Measurements from ENCODE around the gene POLE.
"Not testable (repeated sequence)": the region's sequence is repeated elsewhere in the genome, so short reads cannot be mapped to it uniquely, and the experiment has no call there.

Gene POLE

DNA sequence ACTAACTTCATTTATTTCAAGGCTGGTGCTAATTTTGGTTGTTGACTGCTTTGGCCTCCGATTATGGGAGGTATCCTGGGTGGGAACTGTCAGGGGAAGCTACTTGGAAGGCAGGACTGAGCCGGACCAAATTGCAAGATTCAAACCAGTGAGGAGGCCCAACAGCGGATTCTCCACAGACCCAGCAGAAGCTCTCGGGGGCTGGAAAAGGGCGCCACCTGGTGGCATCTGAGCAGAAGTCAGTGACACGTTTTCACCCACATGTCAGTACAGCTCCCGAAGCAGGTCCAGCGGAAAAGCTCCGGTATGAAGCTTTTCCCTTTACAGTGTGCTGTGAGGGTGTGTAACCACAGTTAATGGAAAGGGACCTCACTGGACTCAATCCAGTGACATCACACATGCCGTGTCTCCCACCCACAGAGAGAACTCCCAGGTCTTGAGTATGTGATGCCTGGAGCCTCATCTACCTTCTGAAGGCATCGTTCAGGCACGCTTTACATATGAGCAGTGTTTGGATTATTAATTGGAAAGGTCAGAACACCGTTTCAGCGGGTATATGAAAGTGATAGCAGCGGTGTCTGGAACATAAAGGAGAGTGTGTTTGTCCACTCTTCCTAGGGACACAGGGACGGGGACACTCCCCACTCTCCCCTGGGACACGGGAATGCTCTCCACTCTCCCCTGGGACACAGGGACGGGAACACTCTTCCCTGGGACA is 72.1 kb downstream of the POLE start:
- peak; percentile 31 for DNase-seq (ENCODE audit: low read depth)

DNA sequence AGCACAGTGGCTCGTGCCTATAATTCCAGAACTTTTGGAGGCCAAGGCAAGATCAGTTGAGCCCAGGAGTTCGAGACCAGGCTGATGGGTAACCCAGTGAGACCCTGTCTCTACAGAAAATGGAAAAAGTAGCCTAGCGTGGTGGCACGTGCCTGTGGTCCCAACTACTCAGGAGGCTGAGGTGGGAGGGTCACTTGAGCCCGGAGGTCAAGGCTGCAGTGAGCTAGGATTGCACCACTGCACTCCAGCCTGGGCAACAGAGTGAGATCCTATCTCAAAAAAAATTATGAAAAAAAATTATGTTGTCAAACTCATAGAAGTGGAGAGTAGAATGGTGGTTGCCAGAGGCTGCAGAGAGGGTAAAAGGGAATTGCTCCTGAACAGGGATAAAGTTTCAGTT is 73.1 kb downstream of the POLE start:
- DNase-seq (ENCODE audit: low read depth) = no peak

DNA sequence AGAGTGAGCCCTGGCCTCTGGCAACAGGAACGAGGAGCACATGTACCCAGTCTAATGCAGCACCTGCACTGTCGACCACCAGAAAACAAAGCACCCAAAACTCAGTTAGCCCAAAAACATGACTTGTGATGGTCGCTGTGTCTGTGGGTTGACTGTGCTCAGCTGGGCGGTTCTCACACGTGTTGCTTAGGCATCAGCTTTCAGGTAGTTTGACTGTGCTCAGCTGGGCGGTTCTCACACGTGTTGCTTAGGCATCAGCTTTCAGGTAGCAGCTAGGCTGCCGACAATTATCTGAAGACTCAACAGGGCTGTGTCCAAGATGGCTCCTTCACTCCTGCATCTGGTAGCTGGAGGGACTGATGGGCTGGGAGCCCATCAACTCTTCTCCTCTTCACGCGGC is 75.5 kb downstream of the POLE start:
- DNase-seq (ENCODE audit: low read depth) = no peak

DNA sequence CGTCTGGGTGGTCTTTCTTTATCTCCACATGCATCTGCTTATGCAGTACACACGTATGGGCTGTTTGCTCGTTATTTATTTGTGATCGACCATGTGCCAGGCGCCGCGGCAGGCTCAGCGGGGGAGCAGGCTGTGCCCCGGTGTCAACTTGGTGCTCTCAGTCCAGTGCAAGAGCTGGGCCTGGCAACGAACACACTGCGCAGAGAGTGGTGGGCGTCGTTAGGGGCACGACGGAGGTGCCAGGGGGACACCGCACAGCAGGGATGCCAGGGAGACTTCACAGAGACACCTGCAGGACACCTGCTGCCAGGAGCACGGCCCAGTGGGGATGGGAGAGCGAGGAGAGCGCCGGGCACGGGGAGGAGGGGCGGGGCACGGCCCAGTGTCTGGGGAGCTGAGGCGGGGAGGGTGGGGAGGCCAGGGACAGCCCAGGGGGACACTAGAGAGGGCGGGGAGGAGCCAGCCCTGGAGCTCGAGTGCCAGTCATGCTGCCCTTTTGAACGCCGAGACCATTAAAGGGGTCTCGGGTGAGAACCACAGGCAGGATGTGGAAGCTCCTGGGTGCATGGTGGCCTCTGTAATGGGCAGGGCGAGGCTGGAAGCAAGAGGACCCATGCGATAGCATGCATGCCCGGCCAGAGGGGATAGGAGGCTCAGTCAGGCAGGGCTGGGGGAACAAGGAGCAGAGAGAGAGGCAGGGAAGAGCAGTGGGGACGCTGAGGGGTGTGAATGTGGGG is 76.1 kb downstream of the POLE start:
- DNase-seq (ENCODE audit: low read depth) = no peak

DNA sequence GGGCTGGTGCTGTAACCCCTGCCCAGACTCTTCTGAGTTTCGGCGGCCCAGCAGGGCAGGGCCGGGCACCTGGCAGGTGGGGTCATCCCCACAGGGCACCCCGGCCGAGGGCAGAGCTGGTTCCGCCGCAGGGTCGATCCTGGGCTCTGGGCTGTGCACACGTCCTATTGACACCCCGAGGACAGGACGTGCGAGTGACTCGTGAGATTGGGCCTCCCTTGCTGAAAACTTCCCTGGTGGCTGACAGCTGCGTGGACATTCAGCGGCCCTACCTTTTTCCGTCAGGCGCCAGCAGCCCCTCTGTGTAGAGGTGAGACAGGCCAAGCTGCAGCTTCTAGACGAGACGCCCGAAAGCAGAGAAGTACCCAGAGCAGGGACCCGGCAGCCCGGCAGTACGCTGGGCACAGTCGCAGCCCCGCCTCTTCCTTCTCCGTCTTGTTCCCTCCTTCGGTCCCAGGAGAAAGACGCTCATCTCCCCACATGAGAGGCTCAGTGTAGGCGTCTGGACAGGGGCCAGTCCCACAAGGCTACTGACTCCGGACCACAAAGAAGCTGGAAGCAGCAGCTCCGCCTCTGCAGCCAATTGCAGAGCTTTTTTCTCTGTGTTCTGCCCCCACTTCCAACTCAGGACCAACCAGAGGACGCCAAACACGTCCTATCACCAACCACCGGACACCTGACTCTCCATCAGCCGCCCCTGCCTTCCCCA is 76.9 kb downstream of the POLE start, which contains the start of gene LRCOL1:
LRCOL1 (minus strand) TSS at position 532 of the 709 bp plus-strand sequence. CDS start 4,331 bp downstream, outside the sequence.
- no peak for DNase-seq (ENCODE audit: low read depth)

DNA sequence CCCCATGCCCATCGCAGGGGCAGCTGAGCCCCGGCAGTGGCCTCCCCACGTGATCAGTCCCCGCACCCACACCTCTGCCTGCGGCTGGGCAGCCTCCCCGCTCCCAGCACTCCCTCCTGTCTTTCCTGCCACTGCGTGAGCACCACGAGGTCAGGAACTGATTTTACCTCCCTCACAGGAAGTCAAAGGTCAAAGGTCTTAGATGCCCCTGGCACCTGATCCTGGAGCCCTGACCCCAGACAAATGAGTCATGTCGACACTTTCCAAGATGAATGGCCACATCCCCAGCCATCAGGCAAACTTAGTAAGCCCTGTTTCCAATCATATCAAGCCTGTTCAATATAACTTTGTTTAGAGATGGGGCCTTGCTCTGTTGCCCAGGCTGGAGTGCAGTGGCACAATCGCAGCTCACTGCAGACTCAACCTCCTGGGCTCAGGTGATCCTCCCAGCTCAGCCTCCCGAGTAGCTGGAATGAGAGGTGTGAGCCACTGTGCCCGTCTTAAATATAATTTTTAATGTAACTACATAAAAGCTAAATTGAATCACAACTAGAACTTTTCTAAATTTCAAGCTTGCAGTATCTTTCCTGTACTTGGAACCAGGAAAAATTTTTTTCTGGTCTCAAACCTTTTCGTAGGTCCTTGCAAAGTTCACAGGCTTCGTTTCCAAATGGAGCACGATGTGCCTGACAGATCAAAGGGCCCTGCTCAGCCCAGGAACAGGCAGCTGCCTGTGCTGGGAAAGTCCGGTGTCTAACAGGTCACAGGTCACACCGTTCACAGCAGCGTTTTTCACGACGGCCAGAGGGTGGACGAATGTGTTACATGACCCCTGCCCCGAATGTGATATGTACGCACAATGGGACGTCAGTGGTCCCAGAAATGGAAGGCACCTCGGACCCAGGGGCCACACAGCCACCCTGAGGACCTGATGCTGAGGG is 78.6 kb downstream of the POLE start:
- DNase-seq (ENCODE audit: low read depth) = no peak

DNA sequence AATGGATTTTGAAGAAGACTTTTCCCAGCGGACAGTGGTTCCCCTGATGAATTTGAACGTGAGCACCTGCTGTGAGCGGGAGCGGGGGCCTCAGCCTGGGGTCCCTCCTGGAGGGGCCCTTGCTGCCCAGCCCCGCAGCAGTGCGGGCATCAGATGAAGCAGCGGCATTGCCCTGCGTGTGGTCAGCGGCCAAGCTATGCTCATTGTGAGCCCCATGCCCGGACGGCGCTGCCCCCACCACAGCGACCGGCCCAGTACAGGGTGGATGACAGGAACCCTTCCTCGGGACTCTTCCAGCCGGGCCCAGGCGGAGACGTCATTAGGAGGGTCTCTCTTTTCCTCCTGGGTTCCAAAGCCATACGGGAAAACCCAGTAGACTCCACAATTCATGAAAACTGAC is 80.2 kb downstream of the POLE start:
- DNase-seq (ENCODE audit: low read depth) = no peak

DNA sequence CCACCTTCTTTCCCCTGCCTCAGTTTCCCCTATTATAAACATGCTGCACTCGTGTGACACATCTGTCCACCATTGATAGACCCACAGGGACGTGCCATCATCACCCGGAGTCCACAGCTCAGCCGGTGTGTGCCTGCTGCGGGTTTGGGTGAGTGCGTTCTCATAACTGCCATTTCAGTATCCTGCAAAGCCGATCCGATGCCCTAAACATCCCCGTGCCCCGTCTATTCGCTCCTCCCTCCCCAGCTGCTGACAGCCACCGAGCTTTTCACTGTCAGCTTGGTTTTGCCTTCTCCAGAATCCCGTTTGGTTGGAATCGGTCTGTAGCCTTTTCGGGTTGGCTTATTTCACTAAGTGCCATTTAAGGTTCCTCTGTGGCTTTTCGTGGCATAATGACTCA is 80.7 kb downstream of the POLE start:
- DNase-seq (ENCODE audit: low read depth) = no peak

DNA sequence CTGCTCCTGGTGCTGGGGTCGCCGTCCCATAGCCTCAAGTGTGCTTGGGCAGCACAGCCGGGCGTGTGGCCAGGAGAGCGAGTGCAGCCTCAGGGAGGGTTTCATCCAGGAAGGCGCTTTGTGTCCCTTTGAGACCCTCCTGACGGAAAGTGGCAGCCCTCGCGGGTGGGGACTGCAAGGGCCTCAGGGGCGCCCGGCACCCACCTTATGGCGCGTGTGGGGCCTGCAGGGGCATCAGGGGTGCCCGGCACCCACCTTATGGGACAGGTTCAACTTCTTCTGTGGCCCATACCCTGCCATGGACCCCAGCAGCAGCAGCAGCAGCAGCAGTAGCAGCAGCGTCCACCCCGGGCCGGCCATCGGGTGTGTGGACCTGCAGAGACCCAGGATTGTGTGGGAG is 81.2 kb downstream of the POLE start:
- no peak for DNase-seq (ENCODE audit: low read depth)

DNA sequence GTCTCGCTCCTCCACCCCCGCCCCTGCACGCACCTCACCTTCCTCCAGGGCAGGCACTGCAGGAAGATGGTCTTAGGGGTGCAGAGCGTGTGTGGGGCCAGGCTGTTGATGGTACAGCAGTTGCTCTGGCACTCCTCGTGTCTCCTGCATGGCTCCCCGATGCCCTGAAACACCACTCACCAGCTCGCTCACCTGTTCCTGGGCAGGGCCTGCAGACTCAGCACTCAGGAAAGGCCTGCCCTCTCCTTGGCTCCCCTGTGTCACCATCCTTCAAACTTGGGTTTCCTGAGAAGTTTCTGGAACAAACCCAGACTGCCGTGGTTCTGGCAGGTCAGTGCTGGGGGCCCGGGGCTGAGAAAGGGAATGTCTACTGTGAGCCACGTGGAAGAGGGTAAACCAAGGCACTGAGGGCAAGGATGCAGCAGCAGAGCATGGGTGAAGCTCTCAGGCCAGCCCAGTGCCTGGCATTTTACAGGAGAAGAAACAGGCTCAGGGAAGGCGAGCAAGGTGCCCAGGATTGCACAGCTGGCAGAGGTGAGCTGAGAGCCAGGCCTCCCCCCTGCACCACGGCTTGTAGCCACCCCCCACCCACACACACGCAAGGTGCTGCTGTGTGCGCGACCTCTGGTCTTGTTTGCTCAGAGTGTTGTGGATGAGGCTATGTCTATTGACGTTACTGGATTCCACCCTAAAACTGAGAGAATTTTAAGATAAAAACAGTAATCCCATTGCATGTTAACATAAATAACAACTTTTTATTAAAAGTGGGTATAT is 82.3 kb downstream of the POLE start:
- DNase-seq (ENCODE audit: low read depth) = no peak

DNA sequence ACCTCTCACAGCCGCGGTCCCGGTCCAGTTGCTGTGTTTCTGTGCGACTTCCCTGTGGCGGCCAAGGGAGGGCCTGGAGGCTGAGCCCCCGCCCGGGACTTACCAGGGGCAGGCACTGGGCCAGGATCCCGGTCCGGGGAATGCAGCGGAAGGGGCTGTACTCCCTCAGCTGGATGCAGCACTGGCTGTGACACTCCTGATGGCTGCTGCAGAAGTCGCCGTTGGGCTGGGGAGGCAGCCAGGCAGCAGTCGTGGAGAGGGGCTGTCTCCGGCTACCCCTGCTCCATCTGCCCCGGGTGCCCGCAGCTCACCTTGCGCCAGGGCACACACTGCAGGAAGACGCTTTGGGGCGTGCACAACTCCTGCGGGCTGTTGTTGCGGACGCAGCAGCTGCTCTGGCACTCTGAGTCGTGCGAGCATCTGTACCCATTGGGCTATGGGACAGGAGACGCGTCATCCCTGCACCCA is 83.0 kb downstream of the POLE start:
- DNase-seq (ENCODE audit: low read depth) = no peak

DNA sequence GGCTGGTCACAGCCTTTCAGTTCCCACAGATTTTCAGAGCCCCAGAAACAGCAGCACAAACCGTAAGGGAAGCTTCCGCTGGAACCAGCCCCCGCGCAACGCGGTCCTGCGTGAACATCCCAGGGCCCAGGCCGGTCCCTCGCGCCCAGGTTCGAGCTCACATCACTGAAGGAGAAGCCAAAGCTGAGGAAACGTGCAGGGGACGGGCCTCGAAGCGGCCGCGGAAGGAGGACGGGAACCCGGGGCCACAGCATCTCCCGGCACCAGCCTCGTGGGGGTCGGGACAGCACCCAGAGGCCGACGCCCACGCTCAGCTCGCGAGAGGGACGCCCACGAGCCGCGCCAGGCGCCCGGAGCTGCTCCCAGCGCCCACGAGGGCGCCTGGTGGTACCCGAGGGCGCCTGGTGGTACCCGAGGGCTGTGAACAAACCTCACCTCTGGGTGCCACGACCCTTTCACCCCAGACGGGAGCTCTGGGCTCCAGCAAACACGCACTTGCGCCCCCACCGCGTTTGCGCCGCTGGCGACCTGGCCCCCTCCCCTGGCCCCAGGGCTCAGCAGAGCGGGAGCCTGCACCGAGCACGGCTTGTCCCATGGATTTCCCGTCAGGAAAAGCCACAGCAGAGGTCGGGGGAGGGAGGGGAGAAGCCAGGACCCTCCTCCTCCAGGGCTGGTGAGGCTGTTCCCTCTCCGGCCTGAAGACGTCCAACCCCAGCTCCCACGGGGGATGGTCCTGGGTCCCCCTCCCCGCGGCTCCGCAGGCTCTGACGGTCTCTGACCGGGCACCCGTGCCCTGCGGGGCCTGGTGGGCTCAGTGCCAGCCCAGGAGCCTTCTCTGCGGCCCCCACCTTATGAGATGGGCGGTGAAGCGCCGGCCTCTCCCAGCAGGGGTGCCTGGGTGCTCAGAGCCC is 83.6 kb downstream of the POLE start:
- no peak for DNase-seq (ENCODE audit: low read depth)

DNA sequence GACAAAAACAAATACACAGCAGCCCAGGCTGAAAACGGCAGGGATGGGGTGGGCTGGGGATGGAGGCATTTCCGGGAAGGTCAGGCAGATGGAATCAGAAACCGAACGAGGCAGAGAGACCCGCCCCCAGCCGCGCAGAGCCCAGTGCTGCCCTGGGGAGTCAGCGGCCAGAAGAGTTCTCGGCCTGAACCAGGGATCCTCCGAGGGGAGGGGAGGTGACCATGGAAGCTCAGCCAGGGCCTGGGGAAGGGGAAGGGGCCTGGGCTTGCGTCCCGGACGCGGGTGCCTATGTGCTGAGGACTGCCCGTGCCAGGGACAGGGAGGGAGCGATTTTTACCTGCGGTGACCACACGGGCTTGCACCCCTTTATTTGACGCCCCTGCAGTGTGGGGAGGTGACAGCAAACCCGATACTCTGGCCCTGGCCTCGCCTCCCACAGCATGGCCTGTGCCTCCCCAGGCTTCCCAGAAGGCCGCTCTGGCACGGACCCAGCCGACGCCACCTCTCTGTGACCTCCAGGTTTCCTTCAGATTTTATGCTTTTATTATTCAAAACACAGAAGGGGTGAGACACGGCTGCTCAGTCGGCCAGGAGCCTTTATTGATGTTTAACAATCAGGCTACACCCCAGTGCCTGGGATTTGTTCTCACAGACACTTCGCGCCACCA is 84.4 kb downstream of the POLE start:
- no peak for DNase-seq (ENCODE audit: low read depth)

DNA sequence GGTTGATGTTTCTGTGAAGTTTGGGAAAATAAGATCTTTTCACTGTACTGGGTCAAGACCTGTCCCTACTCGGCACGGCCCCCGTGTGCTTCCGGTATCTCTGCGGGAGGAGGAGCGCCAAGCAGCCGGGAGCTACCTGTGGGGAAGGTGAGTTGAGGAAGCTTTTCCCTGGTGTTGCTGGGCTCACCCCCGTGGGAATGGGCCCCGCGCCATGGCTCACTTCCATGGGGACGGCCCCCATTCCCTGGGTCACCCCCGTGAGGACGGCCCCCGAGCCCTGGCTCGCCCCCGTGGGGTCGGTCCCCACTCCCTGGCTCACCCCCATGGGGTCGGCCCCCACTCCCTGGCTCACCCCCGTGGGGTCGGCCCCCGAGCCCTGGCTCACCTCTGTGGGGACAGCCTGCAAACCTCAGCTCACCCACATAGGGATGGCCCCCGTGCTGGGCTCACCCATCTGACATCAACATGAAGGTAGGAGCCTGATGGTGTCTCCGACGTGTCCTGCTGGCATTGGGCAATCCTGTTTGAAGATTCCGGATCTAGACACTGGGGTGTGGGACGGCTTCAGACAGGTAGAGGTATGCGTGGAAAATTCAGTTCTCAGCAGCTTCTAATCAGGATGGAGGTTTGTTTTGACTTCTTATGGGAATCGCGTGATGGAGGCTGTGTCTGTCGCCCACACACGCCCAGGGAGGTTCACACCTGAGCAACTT is 85.8 kb downstream of the POLE start:
- no peak for DNase-seq (ENCODE audit: low read depth)

DNA sequence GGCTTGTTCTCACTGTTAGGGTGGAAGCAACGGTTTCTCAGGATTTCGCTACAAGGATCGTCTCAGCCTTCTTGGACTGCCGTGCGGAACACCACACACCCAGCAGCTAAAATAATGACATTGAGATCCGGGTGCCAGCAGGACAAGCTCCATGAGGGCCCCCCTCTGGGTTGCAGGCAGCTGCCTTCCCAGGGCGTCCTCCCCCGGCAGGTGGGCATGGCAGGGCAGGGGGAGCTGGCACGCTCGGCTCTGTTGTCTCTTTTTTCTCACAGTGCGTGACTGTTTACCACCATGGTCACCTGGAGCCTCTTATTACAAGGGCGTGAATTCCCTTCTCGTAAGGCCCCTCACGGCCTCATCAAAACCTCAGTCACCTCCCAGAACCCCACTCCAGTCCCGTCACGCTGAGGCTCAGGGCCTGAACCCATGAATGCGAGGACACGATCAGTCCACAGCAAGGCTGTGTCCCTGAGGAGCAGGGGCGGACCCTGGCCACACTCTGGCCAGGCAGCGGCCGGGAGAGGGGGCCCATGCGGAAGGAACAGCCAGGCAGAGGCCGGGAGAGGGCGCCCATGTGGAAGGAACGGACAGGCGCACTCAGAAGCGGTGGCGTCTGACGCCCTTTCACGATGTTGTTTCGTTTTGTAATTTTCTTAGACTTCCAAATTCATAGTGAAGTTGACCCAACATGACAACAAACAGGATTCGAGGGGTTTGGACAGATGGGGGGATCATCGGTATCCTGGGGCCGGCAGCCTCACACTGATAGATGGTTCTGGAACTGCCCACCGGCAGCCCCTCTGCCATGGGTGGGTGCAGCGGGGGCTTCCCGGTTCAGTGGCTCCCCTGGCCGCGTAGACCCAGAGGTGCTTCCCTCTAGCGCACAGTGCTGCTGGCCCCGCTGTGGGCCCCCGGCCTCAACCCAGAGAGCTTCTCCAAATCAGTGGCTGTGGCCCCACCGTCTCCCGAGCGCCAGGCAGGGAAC is 86.8 kb downstream of the POLE start:
- no peak for DNase-seq (ENCODE audit: low read depth)

DNA sequence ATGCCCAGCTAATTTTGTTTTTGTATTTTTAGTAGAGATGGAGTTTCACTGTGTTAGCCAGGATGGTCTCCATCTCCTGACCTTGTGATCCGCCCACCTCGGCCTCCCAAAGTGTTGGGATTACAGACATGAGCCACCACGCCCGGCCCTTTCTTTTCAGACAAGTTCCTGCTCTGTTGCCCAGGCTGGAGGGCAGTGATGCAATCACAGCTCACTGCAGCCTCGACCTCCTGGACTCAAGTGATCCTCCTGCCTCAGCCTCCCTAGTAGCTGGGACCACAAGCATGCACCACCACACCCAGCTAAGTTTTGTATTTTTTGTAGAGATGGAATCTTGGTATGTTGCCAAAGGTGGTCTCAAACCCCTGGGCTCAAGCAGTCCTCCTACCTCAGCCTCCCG is 87.6 kb downstream of the POLE start:
- DNase-seq (ENCODE audit: low read depth) = not testable (repeated sequence)
